OCI-LY3 (cell line): ENCODE results near the gene ATRN.

Experiments used
- H2AFZ ChIP-seq: fragments of 200-600, 300-600 bp; shearing (Covaris generic); 2 replicates; pipeline ENCODE4 v1.6.0; 2014; ENCODE audit warnings: antibody characterized with exemption, low read depth, low read length
- H3K27ac ChIP-seq: fragments of 200-600, 300-600 bp; sonication (generic); 2 replicates; pipeline ENCODE4 v1.5.1; 2014; ENCODE audit warnings: mild to moderate bottlenecking, low read length, moderate library complexity, mixed read lengths
- H3K27me3 ChIP-seq: fragments of 200-600, 300-600 bp; sonication (generic); 2 replicates; pipeline ENCODE4 v1.6.1; 2014; ENCODE audit warnings: low read depth, low read length, mixed read lengths
- H3K36me3 ChIP-seq: fragments of 200-600, 300-600 bp; sonication (generic); replicated peaks from 2 replicates; pipeline ENCODE3; 2014; ENCODE audit warnings: low read depth, low read length, mixed read lengths
- H3K4me1 ChIP-seq: fragments of 300-600, 200-600 bp; sonication (generic); 2 replicates; pipeline ENCODE4 v1.6.1; 2014; ENCODE audit warnings: low read length, mixed read lengths
- H3K4me2 ChIP-seq: fragments of 200-600, 300-600 bp; sonication (generic); 2 replicates; pipeline ENCODE4 v1.6.1; 2014; ENCODE audit warnings: low read length, mixed read lengths
- H3K4me3 ChIP-seq: fragments of 300-600, 200-600 bp; sonication (generic); 2 replicates; pipeline ENCODE4 v1.5.1; 2014; ENCODE audit warnings: antibody characterized with exemption, mild to moderate bottlenecking, low read length, moderate library complexity
- H3K79me2 ChIP-seq: fragments of 300-600, 200-600 bp; shearing (Covaris generic); 2 replicates; pipeline ENCODE4 v1.6.1; 2014; ENCODE audit warnings: mild to moderate bottlenecking, low read length, mixed read lengths
- H3K9ac ChIP-seq: fragments of 300-600, 200-600 bp; shearing (Covaris generic); 2 replicates; pipeline ENCODE4 v1.6.0; 2014; ENCODE audit warnings: mild to moderate bottlenecking, low read length, moderate library complexity
- H3K9me3 ChIP-seq: fragments of 200-600, 300-600 bp; shearing (Covaris generic); 2 replicates; pipeline ENCODE4 v1.6.1; 2014; ENCODE audit warnings: low read length, mixed read lengths; ENCODE audit not compliant: insufficient read depth
- H4K20me1 ChIP-seq: fragments of 200-600, 300-600 bp; sonication (generic); 2 replicates; pipeline ENCODE4 v1.6.1; 2016; ENCODE audit warnings: low read length, mixed read lengths; ENCODE audit not compliant: insufficient read depth
- EZH2phosphoT487 ChIP-seq: fragments of 200-600 bp; shearing (Covaris generic); IDR thresholded peaks from 2 replicates; pipeline ENCODE4 v1.6.1; 2018; ENCODE audit warnings: antibody characterized with exemption, mixed run types, low read depth
- TF ChIP-seq, protein P1 (sequence below): fragments of 200-600, 300-600 bp; sonication (generic); IDR thresholded peaks from 2 replicates; pipeline ENCODE4 v1.5.1; 2014; ENCODE audit warnings: antibody characterized with exemption, low read length, low read depth

ATRN gene

DNA sequence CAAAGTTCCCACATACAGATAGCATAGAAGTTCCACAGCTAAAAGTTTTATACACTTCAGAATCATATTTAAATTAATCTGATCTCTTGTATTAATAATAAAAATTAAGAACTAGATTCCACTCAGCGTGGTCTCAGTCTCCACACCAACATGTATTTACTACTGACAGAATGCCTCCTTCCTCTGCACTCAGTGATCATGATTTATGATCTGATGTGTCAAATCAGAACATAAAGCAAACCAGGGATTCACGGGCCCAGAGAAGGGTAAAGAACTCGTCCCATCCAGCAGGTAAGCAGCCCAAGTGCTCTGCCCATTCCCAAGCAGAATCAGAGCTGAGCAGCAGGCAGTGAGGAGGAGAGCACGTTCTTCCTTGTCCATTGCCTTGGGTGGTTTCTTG, 14.2 kb upstream of the ATRN start:
- no peaks in the 10 kb centered on the region for H3K9me3 ChIP-seq
- H3K36me3 ChIP-seq, result no peaks in the 10 kb centered on the region
- no peak overlapping the region for H3K4me2 ChIP-seq
- no peak overlapping the region for H3K27ac ChIP-seq
- H3K79me2 ChIP-seq, result no peaks in the 10 kb centered on the region
- H2AFZ ChIP-seq, result no peak overlapping the region
- no peak for TF ChIP-seq EZH2phosphoT487
- TF ChIP-seq, protein P1, sequence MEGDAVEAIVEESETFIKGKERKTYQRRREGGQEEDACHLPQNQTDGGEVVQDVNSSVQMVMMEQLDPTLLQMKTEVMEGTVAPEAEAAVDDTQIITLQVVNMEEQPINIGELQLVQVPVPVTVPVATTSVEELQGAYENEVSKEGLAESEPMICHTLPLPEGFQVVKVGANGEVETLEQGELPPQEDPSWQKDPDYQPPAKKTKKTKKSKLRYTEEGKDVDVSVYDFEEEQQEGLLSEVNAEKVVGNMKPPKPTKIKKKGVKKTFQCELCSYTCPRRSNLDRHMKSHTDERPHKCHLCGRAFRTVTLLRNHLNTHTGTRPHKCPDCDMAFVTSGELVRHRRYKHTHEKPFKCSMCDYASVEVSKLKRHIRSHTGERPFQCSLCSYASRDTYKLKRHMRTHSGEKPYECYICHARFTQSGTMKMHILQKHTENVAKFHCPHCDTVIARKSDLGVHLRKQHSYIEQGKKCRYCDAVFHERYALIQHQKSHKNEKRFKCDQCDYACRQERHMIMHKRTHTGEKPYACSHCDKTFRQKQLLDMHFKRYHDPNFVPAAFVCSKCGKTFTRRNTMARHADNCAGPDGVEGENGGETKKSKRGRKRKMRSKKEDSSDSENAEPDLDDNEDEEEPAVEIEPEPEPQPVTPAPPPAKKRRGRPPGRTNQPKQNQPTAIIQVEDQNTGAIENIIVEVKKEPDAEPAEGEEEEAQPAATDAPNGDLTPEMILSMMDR, result no peak
- H4K20me1 ChIP-seq, result no peaks in the 10 kb centered on the region
- peaks cover 12% of the 10 kb centered on the region for H3K27me3 ChIP-seq
- H3K4me1 ChIP-seq, result peaks cover 11% of the 10 kb centered on the region
- no peak overlapping the region for H3K4me3 ChIP-seq
- H3K9ac ChIP-seq, result no peak overlapping the region

DNA sequence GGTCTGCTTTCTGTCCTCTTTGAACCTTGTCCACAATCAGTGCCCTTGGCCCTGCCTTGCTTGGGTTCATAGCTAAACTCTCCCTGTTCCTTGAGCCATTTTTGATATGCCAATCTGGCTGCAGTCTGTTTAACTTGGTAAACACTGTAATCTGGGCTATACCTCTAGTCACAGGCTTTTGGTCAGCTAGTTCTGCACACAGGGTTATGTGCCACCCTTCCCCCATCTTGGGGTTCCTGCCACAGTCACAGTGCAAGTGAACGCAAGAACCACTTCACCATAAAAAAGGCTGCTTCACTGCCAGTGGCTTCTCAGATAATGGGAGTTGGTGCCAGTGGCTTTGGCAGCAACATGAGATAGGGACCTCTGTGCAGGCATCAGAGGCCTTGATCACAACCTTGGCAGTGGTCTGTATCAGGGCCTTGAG, 10.9 kb upstream of the ATRN start:
- H4K20me1 ChIP-seq, result no peaks in the 10 kb centered on the region
- H3K27me3 ChIP-seq, result peaks cover 12% of the 10 kb centered on the region
- no peaks in the 10 kb centered on the region for H3K36me3 ChIP-seq
- H3K9ac ChIP-seq, result no peak overlapping the region
- H3K79me2 ChIP-seq, result no peaks in the 10 kb centered on the region
- H3K4me3 ChIP-seq, result no peak overlapping the region
- TF ChIP-seq, protein P1, result no peak
- no peak for TF ChIP-seq EZH2phosphoT487
- no peak overlapping the region for H3K27ac ChIP-seq
- no peak overlapping the region for H2AFZ ChIP-seq
- no peak overlapping the region for H3K4me2 ChIP-seq
- H3K4me1 ChIP-seq, result no peaks in the 10 kb centered on the region
- H3K9me3 ChIP-seq, result no peaks in the 10 kb centered on the region

DNA sequence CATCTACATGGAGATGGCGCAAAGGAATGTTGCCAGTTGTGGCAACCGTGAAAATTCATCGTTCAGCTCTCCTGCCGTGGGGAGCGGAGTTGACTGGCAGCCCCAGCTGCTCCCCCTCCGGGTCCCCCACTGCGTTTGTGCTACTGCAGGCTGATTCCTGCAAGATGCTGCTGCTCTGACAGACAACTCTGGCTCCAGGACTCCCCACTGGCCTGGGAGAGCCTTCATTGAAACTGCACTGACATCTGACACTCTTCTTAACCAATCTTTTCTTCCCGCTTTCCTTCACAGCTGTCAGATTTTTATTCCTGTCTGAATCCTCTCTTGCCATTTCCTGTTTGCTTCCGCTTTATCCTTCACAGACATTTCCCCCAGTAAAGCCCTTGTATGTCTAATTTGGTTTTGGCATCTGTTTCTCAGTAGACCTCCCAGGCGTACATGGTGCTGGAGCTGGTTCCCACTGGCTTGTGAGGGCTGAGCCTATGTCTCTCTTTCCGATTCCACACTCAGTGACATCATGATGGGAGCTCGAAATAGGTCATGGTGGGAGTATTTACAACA, 9.5 kb upstream of the ATRN start:
- Histone ChIP-seq H4K20me1 (no peaks in the 10 kb centered on the region), H3K4me3 (no peak overlapping the region), H3K9ac (no peak overlapping the region), H3K36me3 (no peaks in the 10 kb centered on the region), H3K4me2 (no peak overlapping the region), H3K4me1 (no peaks in the 10 kb centered on the region), H2AFZ (no peak overlapping the region), H3K27ac (no peak overlapping the region), H3K79me2 (no peaks in the 10 kb centered on the region), H3K9me3 (no peaks in the 10 kb centered on the region), H3K27me3 (peaks cover 25% of the 10 kb centered on the region)
- TF ChIP-seq, protein P1, result no peak
- no peak for TF ChIP-seq EZH2phosphoT487

DNA sequence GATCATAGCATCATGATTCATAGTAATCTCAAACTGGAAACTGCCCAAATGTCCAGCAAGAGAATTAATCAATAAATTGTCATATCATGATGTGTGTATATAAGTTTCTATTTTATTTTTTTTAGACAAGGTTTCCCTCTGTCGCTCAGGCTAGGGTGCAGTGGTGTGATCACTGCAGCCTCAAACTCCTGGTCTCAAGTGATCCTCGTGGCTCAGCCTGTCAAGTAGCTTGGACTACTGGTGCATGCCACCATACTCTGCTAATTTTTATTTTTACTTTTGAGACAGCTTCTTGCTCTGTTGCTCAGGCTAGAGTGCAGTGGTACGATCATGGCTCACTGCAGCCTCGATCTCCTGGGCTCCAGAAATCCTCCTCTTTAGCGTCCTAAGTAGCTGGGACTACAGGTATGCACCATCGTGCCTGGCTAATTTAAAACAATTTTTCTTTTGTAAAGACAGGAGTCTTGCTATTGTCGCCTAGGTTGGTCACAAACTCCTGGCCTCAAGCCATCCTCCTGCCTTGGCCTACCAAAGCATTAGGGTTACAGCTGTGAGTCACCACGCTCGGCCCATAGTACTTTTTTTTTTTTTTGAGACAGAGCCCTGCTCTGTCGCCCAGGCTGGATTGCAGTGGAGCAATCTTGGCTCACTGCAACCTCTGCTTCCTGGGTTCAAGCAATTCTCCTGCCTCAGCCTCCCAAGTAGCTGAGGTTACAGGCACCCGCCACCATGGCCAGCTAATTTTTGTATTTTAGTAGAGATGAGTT, 8.7 kb upstream of the ATRN start:
- Histone ChIP-seq H3K4me1 (no peaks in the 10 kb centered on the region), H3K4me2 (no peak overlapping the region), H2AFZ (no peak overlapping the region), H3K27ac (no peak overlapping the region), H3K27me3 (peaks cover 31% of the 10 kb centered on the region), H3K9me3 (no peaks in the 10 kb centered on the region), H3K9ac (no peak overlapping the region), H3K4me3 (no peak overlapping the region), H4K20me1 (no peaks in the 10 kb centered on the region), H3K36me3 (no peaks in the 10 kb centered on the region), H3K79me2 (no peaks in the 10 kb centered on the region)
- no peak for TF ChIP-seq EZH2phosphoT487
- TF ChIP-seq, protein P1, result no peak
